ENCODE data around the gene CD93. TPM values are rescaled to one million over a fixed set of nuclear protein-coding genes. Genes with fewer than 3 reads are reported as not detected.

The CD93 gene
- total RNA-seq, 6 experiments from 2014 or later, result 3.9 to 21.5 (median 9.2) TPM

DNA sequence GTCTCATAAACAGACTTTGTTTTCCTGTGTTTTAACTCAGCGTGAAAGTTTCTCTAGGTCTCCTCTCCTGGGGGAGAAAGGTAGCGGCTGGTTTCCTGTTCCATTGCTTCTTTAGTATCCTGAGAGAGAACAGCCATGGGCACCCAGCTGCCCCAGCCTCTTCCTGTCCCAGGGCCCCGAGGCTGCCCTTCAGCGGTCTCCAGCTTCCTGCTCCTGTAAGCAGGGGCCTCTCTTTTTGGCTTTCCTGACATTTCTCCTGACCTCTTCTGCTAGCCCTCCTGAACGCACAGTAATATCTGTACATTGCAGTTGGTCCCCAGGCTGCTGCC lies 53.4 kb downstream of the CD93 start:
- Histone ChIP-seq H3K4me3 (no peak overlapping the region), H3K36me3 (no peaks in the 10 kb centered on the region), H3K27me3 (no peaks in the 10 kb centered on the region), H3K9me3 (no peaks in the 10 kb centered on the region), H3K4me1 (no peaks in the 10 kb centered on the region), H3K27ac (no peak overlapping the region)
- DNase-seq, result no peak
- WGBS (ENCODE audit: insufficient coverage, low coverage, low lambda C conversion rate, missing lambda C conversion rate), result 40% methylated on average over 4 of the region's 5 CpGs
- ATAC-seq, result no peak
- intact Hi-C loops (cut with DNase I), result no loop called here
- TF ChIP-seq, protein P1, sequence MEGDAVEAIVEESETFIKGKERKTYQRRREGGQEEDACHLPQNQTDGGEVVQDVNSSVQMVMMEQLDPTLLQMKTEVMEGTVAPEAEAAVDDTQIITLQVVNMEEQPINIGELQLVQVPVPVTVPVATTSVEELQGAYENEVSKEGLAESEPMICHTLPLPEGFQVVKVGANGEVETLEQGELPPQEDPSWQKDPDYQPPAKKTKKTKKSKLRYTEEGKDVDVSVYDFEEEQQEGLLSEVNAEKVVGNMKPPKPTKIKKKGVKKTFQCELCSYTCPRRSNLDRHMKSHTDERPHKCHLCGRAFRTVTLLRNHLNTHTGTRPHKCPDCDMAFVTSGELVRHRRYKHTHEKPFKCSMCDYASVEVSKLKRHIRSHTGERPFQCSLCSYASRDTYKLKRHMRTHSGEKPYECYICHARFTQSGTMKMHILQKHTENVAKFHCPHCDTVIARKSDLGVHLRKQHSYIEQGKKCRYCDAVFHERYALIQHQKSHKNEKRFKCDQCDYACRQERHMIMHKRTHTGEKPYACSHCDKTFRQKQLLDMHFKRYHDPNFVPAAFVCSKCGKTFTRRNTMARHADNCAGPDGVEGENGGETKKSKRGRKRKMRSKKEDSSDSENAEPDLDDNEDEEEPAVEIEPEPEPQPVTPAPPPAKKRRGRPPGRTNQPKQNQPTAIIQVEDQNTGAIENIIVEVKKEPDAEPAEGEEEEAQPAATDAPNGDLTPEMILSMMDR (IDR thresholded peaks at IDR 0.05), result no peak
- TF ChIP-seq POLR2A (IDR thresholded peaks at IDR 0.05), result no peak

DNA sequence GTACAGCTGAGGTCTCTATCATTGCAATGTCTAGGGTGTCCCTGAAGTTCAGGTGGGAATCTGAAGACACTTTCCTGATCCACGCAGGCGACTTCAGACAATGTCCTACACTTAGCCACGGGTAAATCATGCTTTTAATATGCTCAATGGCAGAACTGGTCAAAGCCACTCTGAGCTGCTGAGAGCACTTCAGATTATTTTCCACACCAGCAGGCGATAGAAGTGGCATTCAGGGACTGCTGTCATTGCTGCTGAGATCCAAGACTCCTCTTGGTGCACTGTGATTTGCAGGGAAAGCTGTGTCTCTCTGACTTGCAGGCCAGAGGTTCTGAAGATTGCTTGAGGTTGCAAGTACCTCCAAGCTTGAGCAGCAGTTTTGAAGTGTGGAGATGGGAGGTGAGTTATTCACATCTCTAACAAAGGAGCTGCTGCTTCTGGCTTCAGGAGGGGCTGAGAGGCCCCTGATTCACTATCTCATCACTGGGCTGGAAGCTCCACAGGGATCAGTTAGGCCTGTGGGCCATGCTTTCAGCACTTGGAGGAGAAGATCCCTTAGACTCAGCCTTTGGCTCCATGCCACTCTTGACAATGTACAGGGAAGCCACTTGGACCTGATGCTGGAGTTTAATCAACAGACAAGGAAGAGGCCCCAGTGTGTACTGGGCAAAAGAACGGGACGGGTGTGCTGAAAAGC lies 53.9 kb downstream of the CD93 start:
- Histone ChIP-seq H3K9me3 (no peaks in the 10 kb centered on the region), H3K4me1 (no peaks in the 10 kb centered on the region), H3K4me3 (no peak overlapping the region), H3K36me3 (no peaks in the 10 kb centered on the region), H3K27ac (no peak overlapping the region), H3K27me3 (no peaks in the 10 kb centered on the region)
- ATAC-seq (no peak), DNase-seq (no peak)
- no peak for TF ChIP-seq POLR2A (IDR thresholded peaks at IDR 0.05)
- intact Hi-C loops (cut with DNase I), result no loop called here
- WGBS (ENCODE audit: insufficient coverage, low coverage, low lambda C conversion rate, missing lambda C conversion rate), result 55% methylated on average over 5 of the region's 6 CpGs

DNA sequence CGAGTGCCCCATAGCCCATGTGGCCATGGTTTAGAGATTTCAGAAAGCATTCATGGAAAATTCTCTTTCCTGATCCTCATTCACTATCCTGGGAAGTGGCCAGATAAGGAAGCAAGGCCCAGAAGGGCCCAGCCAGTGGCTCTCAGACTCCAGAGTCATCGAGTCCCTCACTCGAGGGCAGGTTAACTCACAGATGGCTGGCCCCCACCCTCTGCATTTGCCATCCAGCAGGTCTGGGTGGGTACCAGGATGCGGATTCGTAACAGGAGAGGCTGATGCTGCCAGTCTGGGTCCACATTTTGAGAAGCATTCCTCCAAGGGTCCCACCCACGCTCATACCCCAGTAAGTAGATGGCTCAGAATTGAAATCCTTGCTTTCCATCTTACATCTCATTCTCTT lies 54.8 kb downstream of the CD93 start:
- Histone ChIP-seq H3K4me1 (no peaks in the 10 kb centered on the region), H3K27ac (no peak overlapping the region), H3K9me3 (no peaks in the 10 kb centered on the region), H3K4me3 (no peak overlapping the region), H3K27me3 (no peaks in the 10 kb centered on the region), H3K36me3 (no peaks in the 10 kb centered on the region)
- TF ChIP-seq POLR2A (IDR thresholded peaks at IDR 0.05), result no peak
- TF ChIP-seq, protein P1 (IDR thresholded peaks at IDR 0.05), result no peak
- DNase-seq, result no peak
- intact Hi-C loops (cut with DNase I), result no loop called here
- no peak for ATAC-seq
- WGBS (ENCODE audit: insufficient coverage, low coverage, low lambda C conversion rate, missing lambda C conversion rate), result 64% methylated on average over 5 of the region's 6 CpGs

Other genes with a start within 250 kb of the CD93 start
- not detected for gene SSTR4, start 51.0 kb downstream of the CD93 start, total RNA-seq
- 10 to 100 TPM in 2 of 6 experiments, 1 to 10 TPM in 4; 1.4 to 15.6 (median 4.9) TPM for gene THBD, start 36.7 kb downstream of the CD93 start, total RNA-seq